HG02981 (cell line): ENCODE results near the gene CTF1.

Source experiments
- ATAC-seq: cut with Tn5 transposase; IDR thresholded peaks from one replicate; pipeline ENCODE4 v1.9.1; 2021; ENCODE audit warnings: mild to moderate bottlenecking, moderate library complexity; ENCODE audit not compliant: unreplicated experiment

Gene CTF1

DNA sequence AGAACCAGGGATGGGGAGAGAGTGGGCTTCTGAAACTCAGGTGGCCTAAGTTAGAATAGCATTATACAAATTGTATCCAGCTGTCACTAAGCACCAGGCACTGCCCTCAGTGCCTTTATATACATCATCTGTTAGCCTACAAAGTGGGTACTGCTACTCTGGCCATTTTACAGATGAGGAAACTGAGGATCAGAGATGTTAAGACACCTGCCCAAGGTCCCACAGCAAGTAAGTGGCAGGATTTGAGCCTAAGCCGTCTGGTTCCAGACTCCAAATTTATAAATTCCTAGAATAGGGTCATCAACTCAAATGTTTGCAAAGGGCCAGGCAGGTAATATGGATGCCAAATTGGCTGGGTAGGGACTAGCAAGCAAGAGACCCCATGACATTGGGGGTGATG, 54.8 kb downstream of the CTF1 start:
- no peak for ATAC-seq

DNA sequence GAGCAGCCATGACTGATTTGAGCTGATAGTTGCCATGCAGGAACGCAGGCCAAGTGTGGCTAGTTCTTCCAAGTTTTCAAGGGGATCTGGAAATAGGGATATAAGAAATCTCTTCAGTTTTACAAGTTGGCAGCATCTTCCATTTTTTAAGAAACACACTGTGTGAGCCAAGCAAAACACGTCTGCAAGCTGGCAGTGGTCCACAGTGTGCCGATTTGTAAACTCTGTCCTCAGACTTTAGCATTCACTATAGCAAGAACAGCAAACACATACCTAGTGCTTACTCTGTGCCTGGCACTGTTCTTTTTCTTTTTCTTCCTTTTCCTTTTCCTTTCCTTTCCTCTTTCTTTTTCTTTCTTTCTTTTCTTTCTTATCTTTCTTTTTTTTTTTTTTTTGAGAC, 55.3 kb downstream of the CTF1 start:
- ATAC-seq = no peak

DNA sequence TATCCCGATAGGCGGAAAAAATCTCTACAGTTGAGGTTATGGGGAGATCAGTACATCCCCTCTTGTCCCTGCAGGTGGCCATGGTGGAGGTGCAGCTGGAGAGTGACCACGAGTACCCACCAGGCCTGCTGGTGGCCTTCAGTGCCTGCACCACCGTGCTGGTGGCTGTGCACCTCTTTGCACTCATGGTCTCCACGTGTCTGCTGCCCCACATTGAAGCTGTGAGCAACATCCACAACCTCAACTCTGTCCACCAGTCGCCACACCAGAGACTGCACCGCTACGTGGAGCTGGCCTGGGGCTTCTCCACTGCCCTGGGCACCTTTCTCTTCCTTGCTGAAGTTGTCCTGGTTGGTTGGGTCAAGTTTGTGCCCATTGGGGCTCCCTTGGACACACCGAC, 56.7 kb downstream of the CTF1 start:
- ATAC-seq = no peak
